Amniotic epithelial cell (primary cell): Measurements from ENCODE around the gene CDH4.

ENCODE experiments used
- DNase-seq: peaks from one replicate; pipeline ENCODE4 v3.0.0-alpha.2; 2010; ENCODE audit warnings: low read depth

Gene CDH4

GRCh38 chr20:61301711-61302525 is 49.9 kb downstream of the CDH4 start:
- no peak for DNase-seq

- no peak for DNase-seq
These were observed 51.2 kb downstream of the CDH4 start for GRCh38 chr20:61303217-61303616.

GRCh38 chr20:61303675-61304074 is 51.6 kb downstream of the CDH4 start:
- DNase-seq: no peak

GRCh38 chr20:61304750-61305149 is 52.7 kb downstream of the CDH4 start:
- no peak for DNase-seq

- DNase-seq: no peak
These were observed 54.9 kb downstream of the CDH4 start for GRCh38 chr20:61306937-61307475.

- DNase-seq: no peak
These were observed 55.8 kb downstream of the CDH4 start for GRCh38 chr20:61307686-61308476.

GRCh38 chr20:61308477-61308774 is 56.4 kb downstream of the CDH4 start:
- no peak for DNase-seq

GRCh38 chr20:61310954-61311353 is 58.9 kb downstream of the CDH4 start:
- DNase-seq: no peak

- DNase-seq: no peak
These were observed 59.8 kb downstream of the CDH4 start for GRCh38 chr20:61311656-61312387.

- no peak for DNase-seq
These were observed 60.9 kb downstream of the CDH4 start for GRCh38 chr20:61312925-61313324.

- DNase-seq: no peak
These were observed 61.3 kb downstream of the CDH4 start for GRCh38 chr20:61313396-61313795.

GRCh38 chr20:61314326-61315010 is 62.4 kb downstream of the CDH4 start:
- DNase-seq: no peak

GRCh38 chr20:61315319-61315718 is 63.3 kb downstream of the CDH4 start:
- DNase-seq: no peak

GRCh38 chr20:61316346-61316745 is 64.3 kb downstream of the CDH4 start:
- no peak for DNase-seq

- no peak for DNase-seq
These were observed 66.0 kb downstream of the CDH4 start for GRCh38 chr20:61317966-61318530.

- DNase-seq: no peak
These were observed 68.8 kb downstream of the CDH4 start for GRCh38 chr20:61320691-61321425.

- no peak for DNase-seq
These were observed 69.4 kb downstream of the CDH4 start for GRCh38 chr20:61321481-61321880.

- no peak for DNase-seq
These were observed 70.2 kb downstream of the CDH4 start for GRCh38 chr20:61322151-61322865.

GRCh38 chr20:61324906-61325305 is 72.8 kb downstream of the CDH4 start:
- DNase-seq: no peak

- DNase-seq: no peak
These were observed 73.7 kb downstream of the CDH4 start for GRCh38 chr20:61325718-61326117.
